Astrocyte of the cerebellum (primary cell): Measurements from ENCODE around the gene BPIFA1.

Experiments used
- DNase-seq: peaks from one replicate; pipeline ENCODE4 v3.0.0-alpha.2; 2011; ENCODE audit warnings: low read depth
- H3K4me3 ChIP-seq: 2 replicates; pipeline ENCODE4 v1.5.1; 2011; ENCODE audit warnings: mild to moderate bottlenecking, low read depth, low read length, moderate library complexity
- CTCF ChIP-seq: IDR thresholded peaks from 2 replicates; pipeline ENCODE4 v1.5.1; 2012; ENCODE audit warnings: low read length, low read depth, moderate library complexity, mild to moderate bottlenecking; ENCODE audit errors: missing control alignments
- in situ Hi-C: cut with HindIII; loops from 2 replicates; pipeline ENCODE4 v1.10.0; 2017; ENCODE audit warnings: low sequenced_read_pairs

The BPIFA1 gene

DNA sequence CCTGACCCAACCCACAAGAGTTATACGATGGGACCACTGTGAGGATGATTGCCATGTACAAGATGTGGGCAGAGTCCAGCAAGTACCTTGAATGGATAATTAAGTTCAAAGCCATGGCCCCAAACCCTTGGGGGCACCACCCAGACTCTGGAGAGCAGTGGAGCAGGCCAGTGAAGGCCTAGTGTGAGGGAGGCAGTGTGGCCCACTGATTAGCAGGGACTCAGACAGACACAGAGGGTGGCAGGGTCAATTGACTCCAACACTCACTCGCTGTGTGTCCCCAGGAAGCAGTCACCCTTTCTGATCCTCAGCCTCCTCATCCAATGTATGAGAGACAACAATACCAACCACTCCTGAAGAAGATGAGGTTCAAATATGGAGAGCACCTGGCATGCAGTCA is 1.7 kb upstream of the BPIFA1 start:
- no peak for TF ChIP-seq CTCF
- no peak overlapping the region for H3K4me3 ChIP-seq
- in situ Hi-C loops: no loop called here
- no peak for DNase-seq

DNA sequence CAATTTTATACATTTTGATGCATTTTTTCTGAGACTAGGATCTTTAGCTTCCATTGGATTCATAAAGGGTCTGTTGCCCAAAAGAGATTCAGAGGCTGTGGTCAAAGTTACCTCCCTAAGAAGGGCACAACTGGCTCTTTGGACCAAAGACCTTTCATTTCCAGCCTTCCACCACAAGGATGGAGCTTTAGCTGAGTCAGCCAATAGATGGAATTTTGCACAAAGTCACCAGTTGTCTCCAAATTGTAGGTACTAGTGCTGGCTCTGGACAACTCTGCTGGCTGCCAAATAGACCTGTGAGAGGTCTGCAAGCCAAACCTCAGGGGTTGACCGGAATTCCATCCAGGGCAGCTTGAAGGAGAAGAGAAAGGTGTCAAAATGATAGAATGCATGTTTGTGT is 555 bp downstream of the BPIFA1 start:
- H3K4me3 ChIP-seq: no peak overlapping the region
- no peak for TF ChIP-seq CTCF
- DNase-seq: no peak
- in situ Hi-C loops: loop anchor here (5.0 kb wide), 1 partner anchor 104 kb away; no protein-coding TSS in a partner anchor

- DNase-seq: no peak
- TF ChIP-seq CTCF: no peak
- in situ Hi-C loops: loop anchor here (5.0 kb wide), 1 partner anchor 106 kb away; no protein-coding TSS in a partner anchor
- H3K4me3 ChIP-seq: no peak overlapping the region
These were observed 2.2 kb downstream of the BPIFA1 start for GRCh38 chr20:33237989-33238388.

GRCh38 chr20:33239418-33239817 is 3.6 kb downstream of the BPIFA1 start:
- DNase-seq: no peak
- no peak overlapping the region for H3K4me3 ChIP-seq
- TF ChIP-seq CTCF: no peak
- in situ Hi-C loops: loop anchor here (5.0 kb wide), 1 partner anchor 107 kb away; no protein-coding TSS in a partner anchor

GRCh38 chr20:33239979-33240736 is 4.4 kb downstream of the BPIFA1 start:
- TF ChIP-seq CTCF: no peak
- DNase-seq: no peak
- in situ Hi-C loops: loop anchor here (5.0 kb wide), 1 partner anchor 108 kb away; no protein-coding TSS in a partner anchor
- no peak overlapping the region for H3K4me3 ChIP-seq

DNA sequence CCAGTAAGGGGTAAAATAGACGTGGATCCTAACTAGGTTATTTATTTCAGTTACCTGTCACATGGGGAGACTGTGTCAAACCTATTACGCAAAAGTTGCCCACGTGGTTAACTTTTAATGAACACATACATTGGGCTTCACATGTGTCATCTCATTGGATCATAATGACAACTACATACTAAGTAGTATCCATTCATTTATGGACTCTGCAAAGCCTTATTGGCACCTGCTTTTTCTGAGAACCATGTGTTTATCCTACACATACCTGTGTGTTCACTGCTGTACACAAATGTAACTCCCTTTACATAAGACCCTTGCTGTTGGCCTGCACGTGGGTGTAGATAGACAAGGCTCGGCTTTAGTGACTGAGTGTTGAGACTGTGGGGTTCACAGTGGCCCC is 5.1 kb downstream of the BPIFA1 start:
- no peak overlapping the region for H3K4me3 ChIP-seq
- no peak for TF ChIP-seq CTCF
- in situ Hi-C loops: no loop called here
- no peak for DNase-seq
